ENCODE measurements around the gene QRSL1. TPM values are rescaled to one million over a fixed set of nuclear protein-coding genes. Genes with fewer than 3 reads are reported as not detected.
A peak's percentile ranks its signal among the peaks of the same experiment; 100 is the strongest.

QRSL1 gene
- total RNA-seq, 2 donors from 2014 or later: 20.0 to 20.5 TPM

- no peak for DNase-seq (ENCODE audit: low spot score in 2 of 2)
- H3K27ac Mint-ChIP-seq: no peak overlapping the region
- no peaks in the 10 kb centered on the region for H3K9me3 Mint-ChIP-seq
- no peak for ATAC-seq
- peaks cover 0 to 13% of the 10 kb centered on the region in 2 donors for H3K36me3 Mint-ChIP-seq
Observed at GRCh38 chr6:106643061-106643460, 13.7 kb downstream of the QRSL1 start.

DNA sequence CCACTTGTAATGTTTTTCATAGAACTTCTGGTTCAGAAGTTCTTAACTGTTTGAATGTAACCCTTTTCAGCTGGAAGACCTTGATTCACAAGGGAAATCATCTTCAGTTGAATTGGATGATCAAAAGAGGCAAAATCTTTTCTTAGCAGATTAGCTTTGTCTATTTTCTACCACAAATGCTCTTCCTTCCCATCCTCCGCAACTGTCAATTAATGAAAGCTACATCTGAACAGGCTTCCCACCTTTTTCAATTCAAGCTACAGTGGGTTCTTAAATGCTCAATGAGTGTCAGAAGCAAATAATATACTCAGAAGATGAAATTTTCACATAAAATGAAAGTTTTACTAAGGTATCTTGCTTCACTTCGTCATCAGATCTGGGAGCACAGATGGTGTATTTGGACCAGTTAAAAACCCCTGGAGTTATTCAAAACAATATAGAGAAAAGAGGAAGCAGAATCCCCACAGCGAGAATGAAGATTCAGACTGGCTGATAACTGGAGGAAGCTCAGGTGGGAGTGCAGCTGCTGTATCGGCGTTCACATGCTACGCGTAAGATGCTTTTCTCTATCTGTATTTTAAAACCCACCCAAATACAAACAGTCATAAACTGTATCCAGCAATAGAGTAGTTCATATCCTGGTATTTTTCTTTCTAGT lies 19.4 kb downstream of the QRSL1 start:
- Mint-ChIP-seq H3K27ac (peak overlapping the region in 1 of 2 donors; percentile 9), H3K36me3 (peaks cover 0 to 13% of the 10 kb centered on the region in 2 donors), H3K9me3 (no peaks in the 10 kb centered on the region)
- DNase-seq (ENCODE audit: low spot score in 2 of 2) (no peak), ATAC-seq (no peak)

DNA sequence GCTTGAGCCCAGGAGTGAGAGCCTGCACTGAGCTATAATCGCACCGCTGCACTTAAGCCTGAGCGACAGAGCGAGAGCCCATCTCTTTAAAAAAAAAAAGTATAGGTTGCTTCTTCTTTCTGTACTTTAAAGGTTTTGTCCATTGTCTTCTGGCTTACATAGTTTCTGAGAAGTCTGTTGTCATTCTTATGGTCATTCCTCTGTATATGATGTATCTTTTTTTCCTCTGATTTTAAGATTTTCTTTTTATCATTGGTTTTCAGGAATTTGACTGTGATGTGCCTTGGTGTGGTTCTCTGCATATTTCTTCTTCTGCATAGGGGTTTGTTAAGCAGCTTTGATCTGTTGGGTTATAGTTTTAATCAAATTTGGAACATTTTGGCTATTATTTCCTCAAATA lies 29.1 kb downstream of the QRSL1 start:
- H3K9me3 Mint-ChIP-seq: peaks cover 0 to 12% of the 10 kb centered on the region in 2 donors
- no peak for DNase-seq (ENCODE audit: low spot score in 2 of 2)
- ATAC-seq: no peak
- peak overlapping the region in 1 of 2 donors; percentile 33 for H3K27ac Mint-ChIP-seq
- H3K36me3 Mint-ChIP-seq: peaks cover 23 to 71% of the 10 kb centered on the region in 2 donors

- Mint-ChIP-seq H3K9me3 (peaks cover 0 to 12% of the 10 kb centered on the region in 2 donors), H3K27ac (peak overlapping the region in 1 of 2 donors; percentile 22), H3K36me3 (peaks cover 30 to 68% of the 10 kb centered on the region in 2 donors)
- ATAC-seq (no peak), DNase-seq (ENCODE audit: low spot score in 2 of 2) (no peak)
Observed at GRCh38 chr6:106659859-106660258, 30.5 kb downstream of the QRSL1 start.

DNA sequence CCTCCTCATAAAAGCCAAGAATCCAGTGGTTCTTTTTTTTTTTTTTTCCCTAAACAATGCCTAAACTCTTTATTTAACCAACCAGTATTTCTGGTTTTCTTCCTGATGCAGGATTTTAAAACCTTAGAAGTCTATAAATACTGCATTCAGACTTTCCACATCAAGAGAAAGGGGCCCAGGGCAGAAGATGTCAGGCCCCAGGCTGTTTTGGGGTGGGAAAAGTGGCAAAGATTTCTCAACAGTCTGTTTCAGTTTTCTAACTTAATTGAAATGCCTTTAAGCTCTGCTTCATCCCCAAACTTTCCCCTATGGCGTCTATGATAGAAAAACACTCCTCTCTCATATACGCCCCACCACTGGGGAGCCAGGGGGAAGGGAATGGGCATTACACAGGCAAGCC lies 33.1 kb downstream of the QRSL1 start:
- Mint-ChIP-seq H3K36me3 (peaks cover 22 to 52% of the 10 kb centered on the region in 2 donors), H3K27ac (peak overlapping the region in 1 of 2 donors; percentile 46), H3K9me3 (peaks cover 0 to 7% of the 10 kb centered on the region in 2 donors)
- no peak for DNase-seq (ENCODE audit: low spot score in 2 of 2)
- ATAC-seq: no peak

DNA sequence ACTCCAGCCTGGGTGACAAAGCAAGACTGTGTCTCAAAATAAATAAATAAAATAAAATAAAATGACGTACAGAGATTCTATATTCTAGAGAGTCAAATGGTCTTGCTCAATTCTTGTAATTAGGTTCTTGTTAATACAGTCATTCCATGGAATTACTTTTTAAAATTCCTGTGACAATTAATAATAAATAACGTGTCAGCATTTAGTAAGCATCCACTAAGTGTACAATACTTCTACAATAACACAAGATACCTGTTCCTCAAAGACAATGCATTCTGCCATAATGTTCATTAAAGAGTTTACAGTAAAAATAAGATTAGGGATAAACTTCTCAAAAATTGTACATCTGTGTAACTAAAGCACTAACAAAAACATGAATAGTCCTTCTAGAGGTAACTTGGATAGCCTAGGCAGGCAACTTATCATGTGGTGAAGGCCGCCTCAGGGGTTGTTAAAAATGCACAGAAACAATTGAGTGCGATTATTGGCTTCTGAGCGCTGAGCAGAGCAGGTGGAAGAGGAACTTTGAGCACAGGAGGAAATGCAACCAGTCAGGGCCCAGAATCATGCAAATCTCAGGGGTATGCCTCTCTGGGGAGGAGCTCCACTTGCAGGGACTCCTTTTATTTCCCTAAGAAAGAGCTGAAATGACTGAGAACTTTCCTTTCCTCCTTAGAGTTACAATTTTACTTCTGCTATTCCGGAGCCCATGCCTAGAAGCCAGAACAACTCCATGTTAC lies 37.1 kb downstream of the QRSL1 start:
- DNase-seq (ENCODE audit: low spot score in 2 of 2) (no peak), ATAC-seq (no peak)
- Mint-ChIP-seq H3K36me3 (peaks cover 11 to 20% of the 10 kb centered on the region in 2 donors), H3K9me3 (no peaks in the 10 kb centered on the region), H3K27ac (no peak overlapping the region)

GRCh38 chr6:106667022-106667402 lies 37.6 kb downstream of the QRSL1 start:
- ATAC-seq (no peak), DNase-seq (ENCODE audit: low spot score in 2 of 2) (no peak)
- H3K36me3 Mint-ChIP-seq: peaks cover 11 to 20% of the 10 kb centered on the region in 2 donors
- no peak overlapping the region for H3K27ac Mint-ChIP-seq
- no peaks in the 10 kb centered on the region for H3K9me3 Mint-ChIP-seq

GRCh38 chr6:106670236-106670635 lies 40.9 kb downstream of the QRSL1 start:
- Mint-ChIP-seq H3K36me3 (peaks cover 0 to 6% of the 10 kb centered on the region in 2 donors), H3K9me3 (no peaks in the 10 kb centered on the region), H3K27ac (no peak overlapping the region)
- DNase-seq (ENCODE audit: low spot score in 2 of 2) (no peak), ATAC-seq (no peak)

DNA sequence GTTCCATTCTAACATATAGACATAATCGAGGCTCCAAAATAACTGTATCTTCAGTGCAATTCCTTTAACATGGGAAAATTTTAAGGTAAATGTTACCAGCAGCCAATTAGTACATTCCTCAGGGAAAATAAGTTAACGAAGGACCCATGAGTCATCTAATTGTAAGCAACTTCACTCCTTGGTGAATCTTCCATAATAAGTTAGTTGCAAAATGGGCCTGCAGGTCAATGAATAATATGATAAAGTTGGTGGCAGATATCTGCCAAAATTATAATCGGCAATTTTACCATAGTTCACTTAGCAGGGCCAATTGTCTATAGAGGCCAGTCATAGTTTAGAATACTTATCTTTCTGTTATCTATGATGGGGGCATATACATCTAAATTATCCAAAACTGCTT lies 42.3 kb downstream of the QRSL1 start:
- Mint-ChIP-seq H3K36me3 (no peaks in the 10 kb centered on the region), H3K9me3 (no peaks in the 10 kb centered on the region), H3K27ac (no peak overlapping the region)
- no peak for ATAC-seq
- no peak for DNase-seq (ENCODE audit: low spot score in 2 of 2)

- Mint-ChIP-seq H3K9me3 (no peaks in the 10 kb centered on the region), H3K36me3 (no peaks in the 10 kb centered on the region), H3K27ac (no peak overlapping the region)
- ATAC-seq (no peak), DNase-seq (ENCODE audit: low spot score in 2 of 2) (no peak)
Observed at GRCh38 chr6:106674541-106675229, 45.3 kb downstream of the QRSL1 start.

GRCh38 chr6:106677282-106677681 lies 47.9 kb downstream of the QRSL1 start:
- DNase-seq (ENCODE audit: low spot score in 2 of 2) (no peak), ATAC-seq (no peak)
- Mint-ChIP-seq H3K9me3 (no peaks in the 10 kb centered on the region), H3K36me3 (no peaks in the 10 kb centered on the region), H3K27ac (no peak overlapping the region)

- no peaks in the 10 kb centered on the region for H3K36me3 Mint-ChIP-seq
- no peak for ATAC-seq
- no peak overlapping the region for H3K27ac Mint-ChIP-seq
Observed at GRCh38 chr6:106684011-106684410, 54.6 kb downstream of the QRSL1 start.

DNA sequence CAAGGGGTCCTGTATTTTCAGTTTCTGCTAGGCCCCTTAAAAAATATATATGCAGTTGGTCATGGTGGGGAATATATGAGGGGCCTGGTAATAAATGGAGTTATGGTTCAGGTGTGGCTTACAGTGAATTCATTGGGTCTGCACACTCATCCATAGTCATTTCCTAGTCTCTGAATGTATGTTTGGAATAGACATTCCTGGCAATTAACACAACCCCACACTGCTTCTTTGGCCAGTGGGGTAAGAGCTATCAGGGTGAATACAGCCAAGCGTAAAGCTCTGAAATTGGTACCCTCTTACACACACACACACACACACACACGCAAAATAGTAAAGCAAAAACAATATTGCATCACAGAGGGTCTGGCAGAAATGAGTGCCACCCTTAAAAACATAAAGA lies 56.5 kb downstream of the QRSL1 start:
- H3K36me3 Mint-ChIP-seq: no peaks in the 10 kb centered on the region
- ATAC-seq: no peak

More at GRCh38 chr6:106684011-106684410, 54.6 kb downstream of the QRSL1 start:
- no peaks in the 10 kb centered on the region for H3K9me3 Mint-ChIP-seq
- DNase-seq (ENCODE audit: low spot score in 2 of 2): no peak

GRCh38 chr6:106688177-106688951 lies 59.0 kb downstream of the QRSL1 start:
- Mint-ChIP-seq H3K27ac (no peak overlapping the region), H3K9me3 (no peaks in the 10 kb centered on the region), H3K36me3 (no peaks in the 10 kb centered on the region)
- ATAC-seq: no peak
- DNase-seq (ENCODE audit: low spot score in 2 of 2): no peak

More for the DNA sequence above, 56.5 kb downstream of the QRSL1 start:
- no peaks in the 10 kb centered on the region for H3K9me3 Mint-ChIP-seq
- no peak overlapping the region for H3K27ac Mint-ChIP-seq
- no peak for DNase-seq (ENCODE audit: low spot score in 2 of 2)

DNA sequence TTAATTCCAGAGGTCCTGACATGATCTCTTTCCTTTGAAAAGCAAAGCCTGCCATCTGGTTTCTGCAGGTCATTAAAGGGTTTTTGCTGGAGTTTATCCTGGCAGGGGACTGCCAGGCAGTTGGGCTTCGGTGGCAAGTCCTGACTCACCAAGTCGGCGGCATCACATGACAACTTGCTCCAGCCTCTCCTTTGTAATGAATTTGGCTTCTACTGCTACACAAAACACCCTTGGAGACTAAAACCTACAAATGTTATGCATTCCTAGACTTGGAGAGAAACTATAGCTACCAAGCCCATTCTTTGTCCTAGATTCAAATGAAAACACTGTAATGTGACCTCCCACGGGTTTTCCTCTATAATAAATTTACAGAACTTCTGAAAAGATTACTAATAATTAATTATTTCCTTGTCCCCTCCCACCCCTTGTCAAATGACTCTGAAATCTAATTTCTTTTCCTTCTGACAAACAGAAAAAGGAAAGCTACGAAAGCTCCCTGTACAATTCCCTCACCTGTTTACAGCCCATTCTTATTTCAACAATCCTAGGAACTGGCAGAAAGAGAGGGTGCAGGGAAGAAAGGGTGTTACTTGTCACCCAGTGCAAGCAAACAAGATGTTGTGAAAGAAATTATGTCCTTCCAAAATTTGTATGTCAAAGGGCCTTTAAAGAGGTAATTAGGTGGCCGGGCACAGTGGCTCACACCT lies 62.9 kb downstream of the QRSL1 start:
- H3K27ac Mint-ChIP-seq: no peak overlapping the region
- no peak for ATAC-seq
- H3K36me3 Mint-ChIP-seq: no peaks in the 10 kb centered on the region
- DNase-seq (ENCODE audit: low spot score in 2 of 2): no peak
- H3K9me3 Mint-ChIP-seq: no peaks in the 10 kb centered on the region

DNA sequence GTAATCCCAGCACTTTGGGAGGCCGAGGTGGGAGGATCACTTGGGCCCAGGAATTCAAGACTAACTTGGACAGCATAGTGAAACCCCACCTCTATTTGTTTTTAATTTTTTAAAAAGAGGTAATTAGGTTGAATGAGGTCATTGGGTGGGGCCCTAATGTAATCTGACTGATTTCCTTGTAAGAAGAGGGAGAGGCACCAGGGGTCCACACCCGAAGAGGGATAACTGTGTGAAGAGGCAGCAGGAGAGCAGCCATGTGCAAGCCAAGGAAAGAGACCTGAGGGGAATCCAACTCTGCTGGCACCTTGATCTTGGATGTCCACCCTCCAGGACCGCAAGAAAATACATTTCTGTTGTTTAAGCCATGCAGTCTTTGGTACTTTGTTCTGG lies 63.4 kb downstream of the QRSL1 start:
- no peak for DNase-seq (ENCODE audit: low spot score in 2 of 2)
- H3K27ac Mint-ChIP-seq: no peak overlapping the region
- ATAC-seq: no peak
- H3K9me3 Mint-ChIP-seq: no peaks in the 10 kb centered on the region
- H3K36me3 Mint-ChIP-seq: no peaks in the 10 kb centered on the region

Data from activated naive CD4-positive, alpha-beta T cell treated with anti-CD3 and anti-CD28 coated beads, Interleukin-2, amount 50 U/mL, for 72 hours (primary cell).